Fibroblast of lung (primary cell): ENCODE data around the gene CFAP97D1. TPM values are rescaled to one million over a fixed set of nuclear protein-coding genes. Genes with fewer than 3 reads are reported as not detected.
A peak's percentile ranks its signal among the peaks of the same experiment; 100 is the strongest.

Source experiments
- DNase-seq, 2 donors: peaks; one replicate each; pipeline versions ENCODE4 v3.0.0 to v3.0.0-alpha.2; 2010; ENCODE audit warnings: low read depth in 2 of 2
- H2AFZ ChIP-seq: 2 replicates; pipeline ENCODE4 v1.5.1; 2012; ENCODE audit warnings: low read length, control low read depth, inconsistent platforms
- H3K27ac ChIP-seq: 2 replicates; pipeline ENCODE4 v1.5.1; 2011; ENCODE audit warnings: low read length, control low read depth; ENCODE audit not compliant: insufficient read depth
- H3K27me3 ChIP-seq: 2 replicates; pipeline ENCODE4 v1.5.1; 2011; ENCODE audit warnings: mild to moderate bottlenecking, low read length; ENCODE audit not compliant: control insufficient read depth, insufficient read depth
- H3K36me3 ChIP-seq: 2 replicates; pipeline ENCODE4 v1.5.1; 2011; ENCODE audit warnings: low read length; ENCODE audit not compliant: control insufficient read depth, insufficient read depth
- H3K4me1 ChIP-seq: 2 replicates; pipeline ENCODE4 v1.5.1; 2011; ENCODE audit warnings: low read length; ENCODE audit not compliant: control insufficient read depth, insufficient read depth; ENCODE audit errors: extremely low read depth
- H3K4me2 ChIP-seq: 2 replicates; pipeline ENCODE4 v1.5.1; 2011; ENCODE audit warnings: low read length, control low read depth; ENCODE audit not compliant: insufficient read depth; ENCODE audit errors: extremely low read depth
- H3K4me3 ChIP-seq, 4 experiments: fragments of 200-600 bp in 1 of 4; sonication (generic) in 1 of 4; replicated peaks in 1 of 4; 2 replicates each; pipeline ENCODE4 v1.5.1; 2011 to 2016; ENCODE audit warnings: low read length in 4 of 4, low read depth in 3 of 4, mild to moderate bottlenecking in 3 of 4, control low read depth in 2 of 4, inconsistent platforms in 1 of 4, mixed read lengths in 1 of 4; ENCODE audit not compliant: insufficient read depth in 1 of 4; ENCODE audit errors: control extremely low read depth in 1 of 4
- H3K79me2 ChIP-seq: 2 replicates; pipeline ENCODE4 v1.5.1; 2012; ENCODE audit warnings: mild to moderate bottlenecking, low read length, inconsistent platforms; ENCODE audit not compliant: control insufficient read depth, insufficient read depth
- H3K9ac ChIP-seq: 2 replicates; pipeline ENCODE4 v1.5.1; 2011; ENCODE audit warnings: mild to moderate bottlenecking, low read length, control low read depth; ENCODE audit not compliant: insufficient read depth
- H3K9me3 ChIP-seq: 2 replicates; pipeline ENCODE4 v1.5.1; 2012; ENCODE audit warnings: low read depth, low read length; ENCODE audit not compliant: control insufficient read depth, insufficient read depth
- H4K20me1 ChIP-seq: 2 replicates; pipeline ENCODE4 v1.5.1; 2011; ENCODE audit warnings: low read length; ENCODE audit not compliant: control insufficient read depth, insufficient read depth; ENCODE audit errors: extremely low read depth
- CTCF ChIP-seq, 2 donors: IDR thresholded peaks in 1 of 2; conservative IDR thresholded peaks in 1 of 2; 1 replicate in 1 of 2; 2 replicates in 1 of 2; pipeline ENCODE4 v1.5.1; 2011 to 2012; ENCODE audit warnings: low read length in 2 of 2, control low read depth in 1 of 2, inconsistent platforms in 1 of 2, low read depth in 1 of 2, mild to moderate bottlenecking in 1 of 2
- EZH2 ChIP-seq: IDR thresholded peaks from 2 replicates; pipeline ENCODE4 v1.5.1; 2012; ENCODE audit warnings: low read length, control low read depth, mild to moderate bottlenecking; ENCODE audit errors: missing control alignments
- polyA plus RNA-seq, 2 donors: library from polyadenylated mRNA; depleted of rRNA in 1 of 2; stranded (reverse) in 1 of 2; unstranded in 1 of 2; fragments of >200 nt; gene quantifications; 2 replicates each; pipeline ENCODE4 v1.2.1, GENCODE V29; 2011 to 2012; ENCODE audit warnings: missing spikeins in 1 of 2
- total RNA-seq: library from RNA; depleted of rRNA; stranded (reverse); fragments of >200 nt; gene quantifications from 2 replicates; pipeline ENCODE4 v1.2.1, GENCODE V29; 2014

CFAP97D1 gene
- total and polyA plus RNA-seq, 2 donors (not counting 1 experiment from before 2014, with no cell fraction given): under 0.01 to 0.02 TPM

GRCh38 chr17:43758086-43758485 lies 22.1 kb upstream of the CFAP97D1 start:
- TF ChIP-seq CTCF (conservative IDR thresholded peaks at IDR 0.05 in 1 of 2, IDR thresholded peaks at IDR 0.05 in 1 of 2; ENCODE audit: low read depth in 1 of 2, low read length in 2 of 2): no peak
- TF ChIP-seq EZH2: no peak
- Histone ChIP-seq H2AFZ (no peak overlapping the region), H4K20me1 (no peaks in the 10 kb centered on the region), H3K79me2 (no peaks in the 10 kb centered on the region), H3K36me3 (no peaks in the 10 kb centered on the region), H3K27ac (no peak overlapping the region), H3K4me2 (no peak overlapping the region), H3K9ac (no peak overlapping the region), H3K4me3 (no peak overlapping the region), H3K27me3 (peaks cover 27% of the 10 kb centered on the region), H3K4me1 (no peaks in the 10 kb centered on the region), H3K9me3 (no peaks in the 10 kb centered on the region)
- DNase-seq: no peak

GRCh38 chr17:43758497-43759174 lies 21.6 kb upstream of the CFAP97D1 start, which contains the start of gene SOST:
Gene SOST (minus strand): TSS chr17:43758791. CDS start chr17:43758741, 50 bp downstream.
- Histone ChIP-seq H3K27me3 (peaks cover 23% of the 10 kb centered on the region), H3K36me3 (no peaks in the 10 kb centered on the region), H3K4me2 (no peak within 1 kb of the TSS), H3K9me3 (no peaks in the 10 kb centered on the region), H2AFZ (no peak within 1 kb of the TSS), H3K4me1 (no peaks in the 10 kb centered on the region), H3K4me3 (no peak within 1 kb of the TSS), H3K9ac (no peak within 1 kb of the TSS), H4K20me1 (no peaks in the 10 kb centered on the region), H3K79me2 (no peaks in the 10 kb centered on the region), H3K27ac (no peak within 1 kb of the TSS)
- TF ChIP-seq EZH2: no peak
- TF ChIP-seq CTCF (conservative IDR thresholded peaks at IDR 0.05 in 1 of 2, IDR thresholded peaks at IDR 0.05 in 1 of 2; ENCODE audit: low read depth in 1 of 2, low read length in 2 of 2): no peak
- DNase-seq: no peak

- peaks cover 18% of the 10 kb centered on the region for H3K27me3 ChIP-seq
Measured at GRCh38 chr17:43759836-43760235, 20.4 kb upstream of the CFAP97D1 start.

More at GRCh38 chr17:43759836-43760235, 20.4 kb upstream of the CFAP97D1 start:
- no peak for DNase-seq
- no peak overlapping the region for H2AFZ ChIP-seq
- H3K9ac ChIP-seq: no peak overlapping the region
- no peaks in the 10 kb centered on the region for H3K79me2 ChIP-seq
- H3K4me1 ChIP-seq: no peaks in the 10 kb centered on the region
- TF ChIP-seq CTCF (conservative IDR thresholded peaks at IDR 0.05 in 1 of 2, IDR thresholded peaks at IDR 0.05 in 1 of 2; ENCODE audit: low read depth in 1 of 2, low read length in 2 of 2): no peak
- TF ChIP-seq EZH2: peak; percentile 47
- no peak overlapping the region for H3K27ac ChIP-seq
- no peak overlapping the region for H3K4me2 ChIP-seq
- H3K4me3 ChIP-seq: no peak overlapping the region
- H4K20me1 ChIP-seq: no peaks in the 10 kb centered on the region
- H3K36me3 ChIP-seq: no peaks in the 10 kb centered on the region
- no peaks in the 10 kb centered on the region for H3K9me3 ChIP-seq
